ENCODE measurements around the gene MS4A8. TPM values are rescaled to one million over a fixed set of nuclear protein-coding genes. Genes with fewer than 3 reads are reported as not detected.

The MS4A8 gene, protein sequence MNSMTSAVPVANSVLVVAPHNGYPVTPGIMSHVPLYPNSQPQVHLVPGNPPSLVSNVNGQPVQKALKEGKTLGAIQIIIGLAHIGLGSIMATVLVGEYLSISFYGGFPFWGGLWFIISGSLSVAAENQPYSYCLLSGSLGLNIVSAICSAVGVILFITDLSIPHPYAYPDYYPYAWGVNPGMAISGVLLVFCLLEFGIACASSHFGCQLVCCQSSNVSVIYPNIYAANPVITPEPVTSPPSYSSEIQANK
- total RNA-seq = not detected in 2 replicates

DNA sequence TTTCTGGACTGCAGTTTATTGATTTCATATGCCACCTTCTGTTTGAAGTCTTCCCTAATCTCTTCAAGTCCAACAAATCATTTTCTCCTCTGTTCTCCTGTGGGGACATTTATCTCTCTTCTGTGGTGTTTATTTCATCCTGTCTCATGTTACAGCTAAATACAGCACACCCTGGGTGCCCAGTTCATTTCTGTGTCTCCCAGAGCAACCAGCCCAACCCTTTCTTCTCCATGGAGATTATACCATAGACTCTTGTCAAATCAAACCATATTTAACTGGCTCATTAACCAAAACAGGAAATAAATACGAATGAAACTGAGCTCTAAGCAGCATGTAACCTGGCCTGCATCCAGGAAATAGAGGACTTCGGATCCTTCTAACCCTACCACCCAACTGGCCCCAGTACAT lies at the start of gene MS4A8:
Gene MS4A8 (plus strand): TSS at position 329 of the 408 bp plus-strand sequence. CDS start 1,249 bp downstream, outside the sequence.

DNA sequence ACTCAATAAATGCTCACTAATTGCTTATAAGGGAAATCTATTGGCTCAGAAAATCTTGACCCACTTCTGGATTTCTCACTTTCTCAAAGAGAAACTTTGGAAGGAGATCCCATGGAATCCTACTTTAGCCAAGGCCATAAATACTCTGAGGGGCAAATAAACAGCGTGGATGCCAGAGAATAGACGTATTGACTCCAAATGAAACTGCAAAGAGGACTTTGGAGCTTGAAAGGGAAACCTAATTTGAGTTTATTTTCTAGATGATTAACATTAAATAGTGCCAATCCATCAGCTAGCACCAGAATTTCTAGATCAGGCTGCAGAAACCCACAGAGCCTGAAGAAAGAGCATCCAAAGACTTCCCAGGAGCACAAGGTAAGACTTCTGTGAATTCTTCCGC lies 25.0 kb downstream of the MS4A8 start, which contains the start of gene MS4A18:
Gene MS4A18 (plus strand): TSS at position 301 of the 400 bp plus-strand sequence.

DNA sequence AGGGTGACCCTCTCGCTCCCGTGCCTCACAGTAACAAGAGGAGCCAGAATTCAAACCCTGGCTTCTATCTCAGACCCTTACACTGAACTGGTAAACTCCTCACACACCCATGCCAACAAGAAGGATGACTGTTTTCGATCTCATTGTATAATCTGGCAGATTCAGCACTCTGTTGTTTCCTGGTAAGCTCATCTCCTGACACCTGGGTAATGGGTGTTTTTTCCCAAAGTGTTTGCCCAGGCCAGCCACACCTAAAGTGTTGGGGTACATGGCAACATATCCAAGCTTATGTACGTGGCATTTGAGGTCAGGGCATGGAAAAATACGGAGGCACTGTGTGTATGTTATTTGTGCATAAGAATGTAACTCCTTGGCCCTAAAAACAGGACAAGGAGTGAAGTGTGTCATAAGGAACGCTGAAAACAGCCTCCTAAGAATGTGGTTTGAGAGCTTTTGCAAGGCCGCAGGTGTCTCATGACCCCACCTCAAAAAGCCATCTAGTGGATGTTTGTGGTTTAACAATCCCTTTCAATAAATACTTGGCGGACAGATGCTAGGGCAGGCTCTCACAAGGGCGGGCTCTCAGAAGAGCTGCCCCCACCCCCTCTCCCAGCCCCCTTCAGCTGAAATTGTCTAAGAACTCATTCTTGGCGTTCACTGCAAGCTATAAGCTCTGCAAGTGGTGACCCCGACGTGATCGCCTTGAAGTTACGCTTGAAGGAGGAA lies 57.1 kb downstream of the MS4A8 start, which contains the start of gene MS4A15:
Gene MS4A15 (plus strand): TSS at position 561 of the 726 bp plus-strand sequence. CDS start 6,867 bp downstream, outside the sequence.

Other genes starting within 250 kb of the MS4A8 start
- not detected in 2 replicates for gene MS4A1, start 243.8 kb upstream of the MS4A8 start, total RNA-seq
- gene MS4A12, start 206.8 kb upstream of the MS4A8 start, total RNA-seq = not detected in 2 replicates
- not detected in 2 replicates for gene MS4A13, start 184.2 kb upstream of the MS4A8 start, total RNA-seq
- not detected in 2 replicates for gene MS4A18, start 25.1 kb downstream of the MS4A8 start, total RNA-seq
- gene MS4A15, start 57.3 kb downstream of the MS4A8 start, total RNA-seq = not detected in 2 replicates
- gene MS4A10, start 85.7 kb downstream of the MS4A8 start, total RNA-seq = not detected in 2 replicates
- 9.2 and 15.1 TPM in 2 replicates for gene CCDC86, start 142.5 kb downstream of the MS4A8 start, total RNA-seq
- 0.44 and 2.2 TPM in 2 replicates for gene PTGDR2, start 156.3 kb downstream of the MS4A8 start, total RNA-seq
- gene ZP1, start 167.9 kb downstream of the MS4A8 start, total RNA-seq = 0.17 TPM in 1 of 2 replicates, not detected in the other
- gene PRPF19, start 207.0 kb downstream of the MS4A8 start, total RNA-seq = 43.3 and 48.8 TPM in 2 replicates
- gene TMEM109, start 214.5 kb downstream of the MS4A8 start, total RNA-seq = 25.3 and 26.0 TPM in 2 replicates
- gene TMEM132A, start 224.8 kb downstream of the MS4A8 start, total RNA-seq = 7.7 and 30.3 TPM in 2 replicates

Measured in smooth muscle cell of trachea (primary cell).